ENCODE results near the gene ABCB4.

ABCB4 gene

GRCh38 chr7:87476179-87476557 is 688 bp upstream of the ABCB4 start:
- TF ChIP-seq CSDC2 (CRISPR knock-in tag; IDR thresholded peaks at IDR 0.05) (no peak), ZNF70 (CRISPR knock-in tag; IDR thresholded peaks at IDR 0.05) (no peak), PATZ1 (CRISPR knock-in tag; IDR thresholded peaks at IDR 0.05; ENCODE audit: borderline replicate concordance) (no peak), ZFP30 (CRISPR knock-in tag; IDR thresholded peaks at IDR 0.05) (no peak), BACH2 (CRISPR knock-in tag; IDR thresholded peaks at IDR 0.05; ENCODE audit: borderline replicate concordance) (no peak), GLIS3 (CRISPR knock-in tag; IDR thresholded peaks at IDR 0.05) (no peak), ESRRG (CRISPR knock-in tag; IDR thresholded peaks at IDR 0.05) (no peak), ZFP3 (CRISPR knock-in tag; IDR thresholded peaks at IDR 0.05) (no peak), POU6F1 (CRISPR knock-in tag; IDR thresholded peaks at IDR 0.05; ENCODE audit: borderline replicate concordance, low read depth) (no peak), ZNF8 (CRISPR knock-in tag; IDR thresholded peaks at IDR 0.05) (no peak)
- ATAC-seq: no peak

- ATAC-seq: no peak
- TF ChIP-seq ARNTL (CRISPR knock-in tag; IDR thresholded peaks at IDR 0.05; ENCODE audit: borderline replicate concordance, low read depth): no peak
- no peak for TF ChIP-seq CSDC2 (CRISPR knock-in tag; IDR thresholded peaks at IDR 0.05)
- no peak for TF ChIP-seq ZNF565 (CRISPR knock-in tag; conservative IDR thresholded peaks at IDR 0.05; ENCODE audit: low read depth)
Measured at GRCh38 chr7:87474533-87475358, 734 bp downstream of the ABCB4 start.

- ATAC-seq: no peak
- TF ChIP-seq ZFP30 (CRISPR knock-in tag; IDR thresholded peaks at IDR 0.05) (no peak), GLIS3 (CRISPR knock-in tag; IDR thresholded peaks at IDR 0.05) (no peak), TCF4 (CRISPR knock-in tag; IDR thresholded peaks at IDR 0.05; ENCODE audit: borderline replicate concordance) (no peak), SNAI2 (CRISPR knock-in tag; IDR thresholded peaks at IDR 0.05) (no peak), ZFP3 (CRISPR knock-in tag; IDR thresholded peaks at IDR 0.05) (no peak), ARNTL (CRISPR knock-in tag; IDR thresholded peaks at IDR 0.05; ENCODE audit: borderline replicate concordance, low read depth) (no peak), TSHZ2 (CRISPR knock-in tag; IDR thresholded peaks at IDR 0.05) (no peak), CSDC2 (CRISPR knock-in tag; IDR thresholded peaks at IDR 0.05) (no peak), ZNF70 (CRISPR knock-in tag; IDR thresholded peaks at IDR 0.05) (no peak), PPARA (CRISPR knock-in tag; IDR thresholded peaks at IDR 0.05; ENCODE audit: borderline replicate concordance) (no peak), POU6F1 (CRISPR knock-in tag; IDR thresholded peaks at IDR 0.05; ENCODE audit: borderline replicate concordance, low read depth) (no peak), ZNF565 (CRISPR knock-in tag; conservative IDR thresholded peaks at IDR 0.05; ENCODE audit: low read depth) (no peak), PATZ1 (CRISPR knock-in tag; IDR thresholded peaks at IDR 0.05; ENCODE audit: borderline replicate concordance) (no peak)
Measured at GRCh38 chr7:87473986-87474385, 1.5 kb downstream of the ABCB4 start.
